ENCODE results near the gene PDXDC1.
"Not testable (repeated sequence)": the region's sequence is repeated elsewhere in the genome, so short reads cannot be mapped to it uniquely, and the experiment has no call there.

DNA sequence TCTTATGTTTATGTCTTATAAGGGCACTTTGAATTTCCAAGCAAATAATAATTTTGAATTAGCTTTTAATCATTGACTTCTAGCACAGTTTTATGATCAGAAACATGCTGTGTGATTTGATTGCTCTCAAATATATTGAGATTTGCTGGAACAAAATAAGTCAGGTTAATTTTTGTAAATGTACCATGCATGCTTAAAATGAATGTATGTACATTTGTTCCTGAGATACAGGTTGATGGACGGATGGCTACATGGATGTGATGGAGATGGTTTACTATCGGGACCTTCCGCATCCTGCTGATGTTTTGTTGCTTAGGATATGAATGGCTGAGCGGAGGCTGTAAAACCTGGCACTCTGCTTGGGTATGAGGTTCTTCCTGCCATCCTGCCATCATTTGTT lies 37.7 kb upstream of the PDXDC1 start, which contains the start of gene NPIPA1:
- TF ChIP-seq, protein P1, sequence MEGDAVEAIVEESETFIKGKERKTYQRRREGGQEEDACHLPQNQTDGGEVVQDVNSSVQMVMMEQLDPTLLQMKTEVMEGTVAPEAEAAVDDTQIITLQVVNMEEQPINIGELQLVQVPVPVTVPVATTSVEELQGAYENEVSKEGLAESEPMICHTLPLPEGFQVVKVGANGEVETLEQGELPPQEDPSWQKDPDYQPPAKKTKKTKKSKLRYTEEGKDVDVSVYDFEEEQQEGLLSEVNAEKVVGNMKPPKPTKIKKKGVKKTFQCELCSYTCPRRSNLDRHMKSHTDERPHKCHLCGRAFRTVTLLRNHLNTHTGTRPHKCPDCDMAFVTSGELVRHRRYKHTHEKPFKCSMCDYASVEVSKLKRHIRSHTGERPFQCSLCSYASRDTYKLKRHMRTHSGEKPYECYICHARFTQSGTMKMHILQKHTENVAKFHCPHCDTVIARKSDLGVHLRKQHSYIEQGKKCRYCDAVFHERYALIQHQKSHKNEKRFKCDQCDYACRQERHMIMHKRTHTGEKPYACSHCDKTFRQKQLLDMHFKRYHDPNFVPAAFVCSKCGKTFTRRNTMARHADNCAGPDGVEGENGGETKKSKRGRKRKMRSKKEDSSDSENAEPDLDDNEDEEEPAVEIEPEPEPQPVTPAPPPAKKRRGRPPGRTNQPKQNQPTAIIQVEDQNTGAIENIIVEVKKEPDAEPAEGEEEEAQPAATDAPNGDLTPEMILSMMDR (conservative IDR thresholded peaks at IDR 0.05; ENCODE audit: low read depth, low read length): not testable (repeated sequence)
- TF ChIP-seq EZH2 (IDR thresholded peaks at IDR 0.05; ENCODE audit: low read length, unreplicated experiment): not testable (repeated sequence)
